ENCODE measurements around the gene LILRA5. TPM values are rescaled to one million over a fixed set of nuclear protein-coding genes. Genes with fewer than 3 reads are reported as not detected.
A peak's percentile ranks its signal among the peaks of the same experiment; 100 is the strongest.

The LILRA5 gene
- total and polyA plus RNA-seq, 2 donors (not counting 1 experiment from before 2014, with no cell fraction given) = 1.8 TPM; not detected in 1

DNA sequence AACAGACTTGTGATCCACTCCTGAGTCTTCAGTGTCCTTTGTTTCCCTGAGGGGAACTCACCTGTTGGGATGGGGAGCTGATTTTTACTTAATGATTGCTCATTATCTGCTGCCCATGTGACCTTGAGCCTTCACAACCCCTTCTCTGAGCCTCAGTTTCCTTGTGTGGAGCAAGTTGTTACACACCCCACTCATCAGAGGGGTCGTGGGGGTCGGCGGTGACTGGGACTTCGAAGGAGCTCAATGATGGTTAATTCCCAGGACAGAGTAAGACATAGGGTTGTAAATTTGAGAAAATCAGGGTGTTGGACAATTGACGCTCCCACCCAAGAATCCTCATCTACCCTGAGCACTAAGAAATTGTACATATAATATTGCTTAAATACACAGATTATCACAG, 13.5 kb downstream of the LILRA5 start:
- TF ChIP-seq, protein P1, sequence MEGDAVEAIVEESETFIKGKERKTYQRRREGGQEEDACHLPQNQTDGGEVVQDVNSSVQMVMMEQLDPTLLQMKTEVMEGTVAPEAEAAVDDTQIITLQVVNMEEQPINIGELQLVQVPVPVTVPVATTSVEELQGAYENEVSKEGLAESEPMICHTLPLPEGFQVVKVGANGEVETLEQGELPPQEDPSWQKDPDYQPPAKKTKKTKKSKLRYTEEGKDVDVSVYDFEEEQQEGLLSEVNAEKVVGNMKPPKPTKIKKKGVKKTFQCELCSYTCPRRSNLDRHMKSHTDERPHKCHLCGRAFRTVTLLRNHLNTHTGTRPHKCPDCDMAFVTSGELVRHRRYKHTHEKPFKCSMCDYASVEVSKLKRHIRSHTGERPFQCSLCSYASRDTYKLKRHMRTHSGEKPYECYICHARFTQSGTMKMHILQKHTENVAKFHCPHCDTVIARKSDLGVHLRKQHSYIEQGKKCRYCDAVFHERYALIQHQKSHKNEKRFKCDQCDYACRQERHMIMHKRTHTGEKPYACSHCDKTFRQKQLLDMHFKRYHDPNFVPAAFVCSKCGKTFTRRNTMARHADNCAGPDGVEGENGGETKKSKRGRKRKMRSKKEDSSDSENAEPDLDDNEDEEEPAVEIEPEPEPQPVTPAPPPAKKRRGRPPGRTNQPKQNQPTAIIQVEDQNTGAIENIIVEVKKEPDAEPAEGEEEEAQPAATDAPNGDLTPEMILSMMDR (IDR thresholded peaks at IDR 0.05) = no peak
- no peak for TF ChIP-seq EZH2 (IDR thresholded peaks at IDR 0.05; ENCODE audit: borderline replicate concordance, insufficient read depth, low read depth, low read length, poor library complexity, severe bottlenecking)
- ChIA-PET CTCF (interaction anchor here (0.8 to 1.8 kb wide), 3 partner anchors 33 to 171 kb away, joined by 3 to 8 read pairs (median 5); no protein-coding TSS in a partner anchor), POLR2A (interaction anchor here (0.6 kb wide), 1 partner anchor 9 kb away, joined by 4 read pairs; no protein-coding TSS in a partner anchor)
- peaks cover 8% of the 10 kb centered on the region for H3K4me1 Mint-ChIP-seq
- Histone ChIP-seq H3K36me3 (replicated peaks in 1 of 2; ENCODE audit: control extremely low read depth in 1 of 2, control insufficient read depth in 1 of 2, extremely low read depth in 1 of 2, insufficient read depth in 2 of 2, low read length in 1 of 2) (no peaks in the 10 kb centered on the region), H3K4me3 (ENCODE audit: control extremely low read depth in 1 of 5, extremely low read depth in 1 of 5, insufficient read depth in 1 of 5, low read depth in 2 of 5, low read length in 4 of 5) (no peak overlapping the region), H3K9me3 (ENCODE audit: control extremely low read depth in 1 of 3, control insufficient read depth in 2 of 3, insufficient read depth in 1 of 3, low read length in 2 of 3) (peaks cover 0 to 12% (median 0%) of the 10 kb centered on the region in 3 donors), H4K20me1 (ENCODE audit: control insufficient read depth, insufficient read depth, low read length, poor library complexity, severe bottlenecking) (no peaks in the 10 kb centered on the region), H3K27me3 (replicated peaks in 1 of 4; ENCODE audit: control extremely low read depth in 1 of 4, control insufficient read depth in 3 of 4, insufficient read depth in 4 of 4, low read length in 3 of 4) (peaks cover 0 to 68% (median 16%) of the 10 kb centered on the region in 4 experiments), H3K9ac (ENCODE audit: low read length) (no peak overlapping the region), H2AFZ (ENCODE audit: insufficient read depth, low read depth, low read length, poor library complexity, severe bottlenecking) (no peak overlapping the region), H3K79me2 (ENCODE audit: control insufficient read depth, insufficient read depth, low read length) (no peaks in the 10 kb centered on the region), H3K4me2 (replicated peaks; ENCODE audit: low read depth, low read length, poor library complexity, severe bottlenecking) (no peak overlapping the region), H3K4me1 (ENCODE audit: control insufficient read depth in 2 of 2, insufficient read depth in 2 of 2, low read length in 2 of 2) (peaks cover 7 to 10% of the 10 kb centered on the region in 2 donors), H3K27ac (ENCODE audit: low read length in 2 of 2) (no peak overlapping the region)
- H3K27me3 Mint-ChIP-seq = peaks cover 50% of the 10 kb centered on the region
- H3K4me3 Mint-ChIP-seq = no peak overlapping the region
- intact Hi-C loops (cut with micrococcal nuclease) = no loop called here
- ATAC-seq (ENCODE audit: low read depth) = no peak
- peak overlapping the region; percentile 59 for H3K27ac Mint-ChIP-seq
- no CpG with 5 or more reads among the region's 5 CpGs for WGBS (ENCODE audit: insufficient coverage)
- DNase-seq = no peak
- H3K9me3 Mint-ChIP-seq (ENCODE audit: insufficient read depth) = no peaks in the 10 kb centered on the region

GRCh38 chr19:54299126-54299498, 13.9 kb downstream of the LILRA5 start:
- Mint-ChIP-seq H3K4me3 (no peak overlapping the region), H3K4me1 (peaks cover 6% of the 10 kb centered on the region), H3K9me3 (ENCODE audit: insufficient read depth) (no peaks in the 10 kb centered on the region), H3K27me3 (peaks cover 52% of the 10 kb centered on the region), H3K27ac (peak overlapping the region; percentile 59)
- Histone ChIP-seq H3K9me3 (ENCODE audit: control extremely low read depth in 1 of 3, control insufficient read depth in 2 of 3, insufficient read depth in 1 of 3, low read length in 2 of 3) (peaks cover 0 to 16% (median 4%) of the 10 kb centered on the region in 3 donors), H3K27me3 (replicated peaks in 1 of 4; ENCODE audit: control extremely low read depth in 1 of 4, control insufficient read depth in 3 of 4, insufficient read depth in 4 of 4, low read length in 3 of 4) (peaks cover 0 to 68% (median 16%) of the 10 kb centered on the region in 4 experiments), H3K9ac (ENCODE audit: low read length) (no peak overlapping the region), H3K4me2 (replicated peaks; ENCODE audit: low read depth, low read length, poor library complexity, severe bottlenecking) (no peak overlapping the region), H3K36me3 (replicated peaks in 1 of 2; ENCODE audit: control extremely low read depth in 1 of 2, control insufficient read depth in 1 of 2, extremely low read depth in 1 of 2, insufficient read depth in 2 of 2, low read length in 1 of 2) (no peaks in the 10 kb centered on the region), H4K20me1 (ENCODE audit: control insufficient read depth, insufficient read depth, low read length, poor library complexity, severe bottlenecking) (no peaks in the 10 kb centered on the region), H3K79me2 (ENCODE audit: control insufficient read depth, insufficient read depth, low read length) (no peaks in the 10 kb centered on the region), H2AFZ (ENCODE audit: insufficient read depth, low read depth, low read length, poor library complexity, severe bottlenecking) (no peak overlapping the region), H3K4me1 (ENCODE audit: control insufficient read depth in 2 of 2, insufficient read depth in 2 of 2, low read length in 2 of 2) (peaks cover 3 to 6% of the 10 kb centered on the region in 2 donors), H3K4me3 (ENCODE audit: control extremely low read depth in 1 of 5, extremely low read depth in 1 of 5, insufficient read depth in 1 of 5, low read depth in 2 of 5, low read length in 4 of 5) (no peak overlapping the region), H3K27ac (ENCODE audit: low read length in 2 of 2) (no peak overlapping the region)
- 58% methylated on average over 6 of the region's 7 CpGs for WGBS (ENCODE audit: insufficient coverage)
- TF ChIP-seq, protein P1 (IDR thresholded peaks at IDR 0.05) = no peak
- TF ChIP-seq EZH2 (IDR thresholded peaks at IDR 0.05; ENCODE audit: borderline replicate concordance, insufficient read depth, low read depth, low read length, poor library complexity, severe bottlenecking) = no peak
- ChIA-PET POLR2A (interaction anchor here (0.6 kb wide), 1 partner anchor 10 kb away, joined by 4 read pairs; no protein-coding TSS in a partner anchor), CTCF (interaction anchor here (0.8 to 1.8 kb wide), 3 partner anchors 33 to 171 kb away, joined by 3 to 8 read pairs (median 5); no protein-coding TSS in a partner anchor)
- intact Hi-C loops (cut with micrococcal nuclease) = no loop called here
- DNase-seq (no peak), ATAC-seq (ENCODE audit: low read depth) (no peak)
